GM21619 (cell line): ENCODE results near the gene TADA2B.

Experiments used
- ATAC-seq: cut with Tn5 transposase; IDR thresholded peaks from one replicate; pipeline ENCODE4 v1.9.1; 2021; ENCODE audit not compliant: unreplicated experiment

TADA2B gene

GRCh38 chr4:7105276-7105675, 62.1 kb downstream of the TADA2B start:
- no peak for ATAC-seq

- ATAC-seq = no peak
These were observed 64.2 kb downstream of the TADA2B start for GRCh38 chr4:7107166-7107905.
